H1 (cell line): ENCODE results near the gene CERCAM. TPM values are rescaled to one million over a fixed set of nuclear protein-coding genes. Genes with fewer than 3 reads are reported as not detected.

Experiments
- CTCF ChIA-PET: fragments of 300-600 bp; sonication (Branson Sonifier 250); formaldehyde crosslinking; loops from one replicate; lab custom pipeline; 2021; ENCODE audit not compliant: partially characterized antibody; lab: Charles Lee
- POLR2A ChIA-PET: fragments of 300-600 bp; sonication (Branson Sonifier 250); formaldehyde crosslinking; loops from one replicate; lab custom pipeline; 2021; ENCODE audit warnings: inconsistent platforms; ENCODE audit not compliant: partially characterized antibody; lab: Charles Lee
- DNase-seq, 2 experiments: peaks; one replicate each; pipeline versions ENCODE4 v3.0.0 to v3.0.0-alpha.2; 2010 to 2022; ENCODE audit warnings: low spot score in 2 of 2, low read depth in 1 of 2, mixed read lengths in 1 of 2
- FAIRE-seq: peaks from 2 replicates; lab custom pipeline; 2011; peaks lifted over from hg19 to GRCh38; lab: Jason Lieb, UNC
- H2AFZ ChIP-seq: 2 replicates; pipeline ENCODE4 v1.8.1; 2012; ENCODE audit warnings: low read length, inconsistent platforms
- H2AK5ac ChIP-seq: 2 replicates; pipeline ENCODE4 v1.6.1; 2013; ENCODE audit warnings: low read depth, low read length
- H2BK120ac ChIP-seq: replicated peaks from 2 replicates; pipeline ENCODE3; 2013; ENCODE audit warnings: low read depth, low read length, inconsistent platforms
- H2BK12ac ChIP-seq: 2 replicates; pipeline ENCODE4 v1.6.1; 2013; ENCODE audit warnings: low read depth, low read length
- H2BK15ac ChIP-seq: 2 replicates; pipeline ENCODE4 v1.6.1; 2013; ENCODE audit warnings: low read length
- H2BK20ac ChIP-seq: 2 replicates; pipeline ENCODE4 v1.6.1; 2013; ENCODE audit warnings: low read length
- H2BK5ac ChIP-seq: 2 replicates; pipeline ENCODE4 v1.6.1; 2013; ENCODE audit warnings: low read depth, low read length
- H3K14ac ChIP-seq: 2 replicates; pipeline ENCODE4 v1.6.1; 2013; ENCODE audit warnings: inconsistent platforms; ENCODE audit not compliant: insufficient read length
- H3K18ac ChIP-seq: 2 replicates; pipeline ENCODE4 v1.6.1; 2013; ENCODE audit warnings: low read length; ENCODE audit errors: extremely low read depth
- H3K23ac ChIP-seq: 2 replicates; pipeline ENCODE4 v1.6.1; 2013; ENCODE audit warnings: inconsistent platforms; ENCODE audit not compliant: insufficient read length
- H3K23me2 ChIP-seq: 2 replicates; pipeline ENCODE4 v1.6.1; 2013; ENCODE audit warnings: low read depth, low read length
- H3K27ac ChIP-seq: 2 replicates; pipeline ENCODE4 v1.6.1; 2011; ENCODE audit warnings: low read depth, low read length, inconsistent platforms
- H3K27me3 ChIP-seq, 4 experiments: replicated peaks in 1 of 4; 1 replicate in 1 of 4; 2 replicates in 3 of 4; pipeline versions ENCODE4 v1.6.1 to v1.8.1; 2011 to 2013; ENCODE audit warnings: low read length in 3 of 4, mild to moderate bottlenecking in 3 of 4, inconsistent platforms in 2 of 4, mixed read lengths in 2 of 4, moderate library complexity in 1 of 4; ENCODE audit not compliant: control insufficient read depth in 3 of 4, insufficient read depth in 3 of 4; ENCODE audit errors: extremely low read depth in 1 of 4
- H3K36me3 ChIP-seq, 4 experiments: 2 replicates each; pipeline versions ENCODE4 v1.6.1 to v1.8.1; 2011 to 2013; ENCODE audit warnings: mild to moderate bottlenecking in 4 of 4, low read length in 3 of 4, moderate library complexity in 2 of 4, control low read depth in 1 of 4, inconsistent platforms in 1 of 4; ENCODE audit not compliant: insufficient read depth in 4 of 4, control insufficient read depth in 2 of 4
- H3K4ac ChIP-seq: replicated peaks from 2 replicates; pipeline ENCODE3; 2013; ENCODE audit warnings: low read length, low read depth, mixed read lengths, inconsistent platforms; ENCODE audit not compliant: insufficient read length
- H3K4me1 ChIP-seq, 4 experiments: replicated peaks in 1 of 4; 1 replicate in 1 of 4; 2 replicates in 3 of 4; pipeline versions ENCODE4 v1.6.1 to v1.8.1; 2011 to 2013; ENCODE audit warnings: low read length in 3 of 4, inconsistent platforms in 2 of 4, mixed read lengths in 1 of 4; ENCODE audit not compliant: insufficient read depth in 4 of 4, control insufficient read depth in 3 of 4
- H3K4me2 ChIP-seq, 2 experiments: 2 replicates each; pipeline versions ENCODE4 v1.6.1 to v1.8.1; 2011 to 2013; ENCODE audit warnings: low read depth in 2 of 2, low read length in 2 of 2, control low read depth in 1 of 2, inconsistent platforms in 1 of 2, mild to moderate bottlenecking in 1 of 2; ENCODE audit not compliant: insufficient read depth in 1 of 2
- H3K4me3 ChIP-seq, 4 experiments: fragments of 200-600, 300-600 bp in 1 of 4; sonication (generic), shearing (Covaris generic), sonication (Bioruptor Twin) in 1 of 4; 2 replicates each; pipeline versions ENCODE4 v1.5.1 to v1.8.1; 2011 to 2016; ENCODE audit warnings: low read length in 4 of 4, low read depth in 3 of 4, control low read depth in 2 of 4, inconsistent platforms in 2 of 4, mild to moderate bottlenecking in 2 of 4, mixed read lengths in 1 of 4, moderate library complexity in 1 of 4; ENCODE audit not compliant: insufficient read depth in 2 of 4; ENCODE audit errors: extremely low read depth in 1 of 4
- H3K56ac ChIP-seq: replicated peaks from 2 replicates; pipeline ENCODE3; 2013; ENCODE audit warnings: low read depth, mild to moderate bottlenecking, mixed read lengths, low read length, inconsistent platforms; ENCODE audit not compliant: insufficient read length
- H3K79me1 ChIP-seq: 2 replicates; pipeline ENCODE4 v1.6.1; 2013; ENCODE audit warnings: low read depth, low read length, control low read depth
- H3K79me2 ChIP-seq, 2 experiments: 2 replicates each; pipeline versions ENCODE4 v1.6.1 to v1.8.1; 2012 to 2013; ENCODE audit warnings: low read length in 2 of 2, mild to moderate bottlenecking in 2 of 2, inconsistent platforms in 1 of 2; ENCODE audit not compliant: insufficient read depth in 2 of 2, control insufficient read depth in 1 of 2
- H3K9ac ChIP-seq, 4 experiments: replicated peaks in 1 of 4; 1 replicate in 1 of 4; 2 replicates in 3 of 4; pipeline versions ENCODE4 v1.6.1 to v1.8.1; 2011 to 2013; ENCODE audit warnings: low read depth in 3 of 4, low read length in 3 of 4, control low read depth in 2 of 4, mild to moderate bottlenecking in 2 of 4, moderate library complexity in 2 of 4, inconsistent platforms in 1 of 4; ENCODE audit errors: extremely low read depth in 1 of 4
- H3K9me3 ChIP-seq, 2 experiments: 2 replicates each; pipeline versions ENCODE4 v1.6.1 to v1.8.1; 2012 to 2013; ENCODE audit warnings: mild to moderate bottlenecking in 2 of 2, moderate library complexity in 2 of 2, control low read depth in 1 of 2, inconsistent platforms in 1 of 2, low read depth in 1 of 2, low read length in 1 of 2, mixed read lengths in 1 of 2; ENCODE audit not compliant: insufficient read depth in 2 of 2
- H4K20me1 ChIP-seq, 2 experiments: replicated peaks in 1 of 2; 2 replicates each; pipeline versions ENCODE3 to v1.8.1; 2011 to 2013; ENCODE audit warnings: inconsistent platforms in 2 of 2, low read length in 2 of 2, mild to moderate bottlenecking in 1 of 2; ENCODE audit not compliant: insufficient read depth in 2 of 2, control insufficient read depth in 1 of 2
- H4K5ac ChIP-seq: 2 replicates; pipeline ENCODE4 v1.6.1; 2013; ENCODE audit warnings: low read length, low read depth, mixed read lengths, inconsistent platforms; ENCODE audit not compliant: insufficient read length
- H4K8ac ChIP-seq: 2 replicates; pipeline ENCODE4 v1.8.0; 2013; ENCODE audit warnings: mild to moderate bottlenecking, moderate library complexity, low read length, inconsistent platforms; ENCODE audit not compliant: insufficient read depth; ENCODE audit errors: extremely low read depth
- H4K91ac ChIP-seq: replicated peaks from 2 replicates; pipeline ENCODE3; 2013; ENCODE audit warnings: low read length, mixed read lengths, inconsistent platforms; ENCODE audit not compliant: insufficient read length
- RNF2 ChIP-seq: fragments of 200-900, 300-1000 bp; sonication (generic); IDR thresholded peaks from 2 replicates; pipeline ENCODE4 v1.7.1; 2016; ENCODE audit warnings: borderline replicate concordance, low read depth, mild to moderate bottlenecking, antibody characterized with exemption, low read length; ENCODE audit not compliant: poor library complexity, severe bottlenecking; ENCODE audit errors: missing control alignments
- WGBS, 2 experiments: shearing (Covaris generic) in 1 of 2; methylation state at CpG; one replicate each; pipeline versions ENCODE4 v1.1.6 to v1.1.7; 2013 to 2015; ENCODE audit warnings: low lambda C conversion rate in 2 of 2, mixed read lengths in 2 of 2, inconsistent platforms in 1 of 2, low coverage in 1 of 2, missing lambda C conversion rate in 1 of 2; ENCODE audit not compliant: insufficient replicate concordance in 2 of 2, insufficient coverage in 1 of 2, insufficient read length in 1 of 2; ENCODE audit errors: extremely low coverage in 1 of 2, missing lambda C conversion rate in 1 of 2; 5-methylcytosine and 5-hydroxymethylcytosine counted together
- polyA plus RNA-seq, 7 experiments: library from polyadenylated mRNA; depleted of rRNA in 3 of 7; stranded (reverse) in 5 of 7; unstranded in 2 of 7; fragments of >200 nt in 5 of 7; fragments of 200-250 nt in 2 of 7; gene quantifications; 1 replicate in 5 of 7; 2 replicates in 1 of 7; 4 replicates in 1 of 7; pipeline versions ENCODE4 v1.2.1 to v1.2.3, GENCODE V29; 2011 to 2013; ENCODE audit warnings: missing spikeins in 2 of 7, mixed read lengths in 2 of 7
- total RNA-seq: library from RNA; stranded (reverse); fragmentation: NEBNext Ultra II Directional; extraction: Animal tissue kit (Norgen Biotek cat#: 25700); gene quantifications from 2 replicates; pipeline ENCODE4 v1.2.1, GENCODE V29; 2021
- TF ChIP-seq, protein P1 (sequence below), 3 experiments: IDR thresholded peaks; 1 replicate in 2 of 3; 2 replicates in 1 of 3; pipeline versions ENCODE4 v1.5.1 to v1.6.1; 2011; ENCODE audit warnings: low read length in 3 of 3, mild to moderate bottlenecking in 3 of 3, inconsistent platforms in 2 of 3, low read depth in 1 of 3, moderate library complexity in 1 of 3; ENCODE audit not compliant: insufficient read depth in 1 of 3; ENCODE audit errors: control extremely low read depth in 1 of 3

The CERCAM gene
- total and polyA plus RNA-seq, 2 of the 8 experiments (the other 6 are each of a cell fraction or from before 2014, with no cell fraction given): 3.1 to 5.2 TPM

DNA sequence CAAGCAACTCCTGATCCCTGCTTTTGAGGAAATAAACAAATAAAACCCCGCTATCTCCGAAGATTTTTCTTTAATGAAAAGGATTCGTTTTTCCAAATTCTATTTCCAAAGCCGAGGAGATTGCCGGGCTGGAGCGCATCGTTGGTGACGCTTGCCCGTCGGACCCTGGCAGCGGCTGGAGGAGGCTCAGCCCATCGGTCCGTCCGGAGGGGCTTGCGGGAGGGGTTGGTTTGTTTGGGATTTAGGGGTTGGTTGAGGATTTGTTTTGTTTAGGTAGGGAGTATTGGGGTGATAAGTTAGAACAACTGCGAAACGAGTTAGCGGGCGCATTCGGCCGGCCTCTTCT, 28.7 kb upstream of the CERCAM start:
- Histone ChIP-seq H3K14ac (no peak overlapping the region), H3K36me3 (peaks cover 0 to 21% (median 9%) of the 10 kb centered on the region in 4 experiments; a peak in 6 of 8 replicates), H2BK120ac (no peak overlapping the region), H2AFZ (no peak overlapping the region), H3K4me3 (peak overlapping the region in 3 of 4 experiments; percentile 34 to 54 (median 45); a peak in 4 of 8 replicates), H3K56ac (no peak overlapping the region), H2BK20ac (no peak overlapping the region), H3K27ac (no peak overlapping the region), H4K20me1 (peaks cover 22 to 47% of the 10 kb centered on the region in 2 experiments), H2AK5ac (no peak overlapping the region), H3K9ac (no peak overlapping the region), H4K8ac (no peak overlapping the region; the same call in 1 of the 2 replicates), H4K5ac (no peak overlapping the region), H2BK12ac (no peak overlapping the region), H3K79me2 (no peaks in the 10 kb centered on the region), H3K4me2 (peak overlapping the region; percentile 76 to 85), H2BK5ac (no peak overlapping the region), H3K23ac (no peak overlapping the region), H3K23me2 (peaks cover 4% of the 10 kb centered on the region), H3K27me3 (peaks cover 78 to 100% (median 97%) of the 10 kb centered on the region in 4 experiments), H3K4me1 (peaks cover 9 to 46% (median 41%) of the 10 kb centered on the region in 4 experiments), H3K79me1 (no peaks in the 10 kb centered on the region), H3K9me3 (no peaks in the 10 kb centered on the region), H2BK15ac (no peak overlapping the region), H4K91ac (no peak overlapping the region), H3K18ac (no peak overlapping the region), H3K4ac (no peak overlapping the region)
- ChIA-PET POLR2A (interaction anchor here (0.6 to 13.1 kb wide), 5 partner anchors 8 to 130 kb away, joined by 3 to 92 read pairs (median 17); partner anchors contain the start of gene URM1), CTCF (interaction anchor here (1.0 to 21.9 kb wide), 7 partner anchors 8 to 50 kb away, joined by 3 to 323 read pairs (median 6); partner anchors contain the start of gene URM1)
- no peak for FAIRE-seq
- DNase-seq: no peak
- WGBS, 2 experiments: 8% methylated on average over 21 of the region's 21 CpGs; no CpG with 5 or more reads in 1 of the 2 experiments
- TF ChIP-seq RNF2: peak; percentile 91
- TF ChIP-seq, protein P1, sequence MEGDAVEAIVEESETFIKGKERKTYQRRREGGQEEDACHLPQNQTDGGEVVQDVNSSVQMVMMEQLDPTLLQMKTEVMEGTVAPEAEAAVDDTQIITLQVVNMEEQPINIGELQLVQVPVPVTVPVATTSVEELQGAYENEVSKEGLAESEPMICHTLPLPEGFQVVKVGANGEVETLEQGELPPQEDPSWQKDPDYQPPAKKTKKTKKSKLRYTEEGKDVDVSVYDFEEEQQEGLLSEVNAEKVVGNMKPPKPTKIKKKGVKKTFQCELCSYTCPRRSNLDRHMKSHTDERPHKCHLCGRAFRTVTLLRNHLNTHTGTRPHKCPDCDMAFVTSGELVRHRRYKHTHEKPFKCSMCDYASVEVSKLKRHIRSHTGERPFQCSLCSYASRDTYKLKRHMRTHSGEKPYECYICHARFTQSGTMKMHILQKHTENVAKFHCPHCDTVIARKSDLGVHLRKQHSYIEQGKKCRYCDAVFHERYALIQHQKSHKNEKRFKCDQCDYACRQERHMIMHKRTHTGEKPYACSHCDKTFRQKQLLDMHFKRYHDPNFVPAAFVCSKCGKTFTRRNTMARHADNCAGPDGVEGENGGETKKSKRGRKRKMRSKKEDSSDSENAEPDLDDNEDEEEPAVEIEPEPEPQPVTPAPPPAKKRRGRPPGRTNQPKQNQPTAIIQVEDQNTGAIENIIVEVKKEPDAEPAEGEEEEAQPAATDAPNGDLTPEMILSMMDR (IDR thresholded peaks at IDR 0.05; ENCODE audit: control extremely low read depth in 1 of 3, insufficient read depth in 1 of 3, low read depth in 1 of 3, low read length in 3 of 3): no peak
